ENCODE results near the gene KCNAB1. TPM values are rescaled to one million over a fixed set of nuclear protein-coding genes. Genes with fewer than 3 reads are reported as not detected.

KCNAB1 gene
- total RNA-seq, 1 experiment from 2014 or later, result not detected

DNA sequence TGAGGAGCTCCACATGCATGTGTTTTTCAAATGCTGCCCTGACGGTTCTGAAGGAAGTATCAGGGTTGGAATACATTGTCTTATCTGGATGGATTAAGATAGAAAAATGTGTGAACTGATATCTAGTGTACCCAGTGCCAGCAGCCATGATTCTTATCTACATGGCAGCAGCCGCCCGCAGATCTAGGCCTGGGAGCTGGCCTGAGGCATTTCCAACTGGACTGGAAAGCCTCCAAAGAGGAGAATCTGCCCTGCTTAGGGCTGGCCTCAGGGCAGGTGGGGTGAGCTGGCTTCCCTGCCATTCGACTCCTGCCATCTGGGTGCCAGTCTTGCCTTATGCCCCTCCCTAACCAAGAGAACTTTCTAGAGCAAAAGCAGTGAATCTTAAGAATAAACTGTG, 308.7 kb downstream of the KCNAB1 start:
- BruUV-seq (replicated peaks), result no TSS peak
- no peaks in the 10 kb centered on the region for H3K9me2 ChIP-seq (replicated peaks; ENCODE audit: low read length)
- no peaks in the 10 kb centered on the region for H3K9me3 ChIP-seq (ENCODE audit: low read length)
- H4K20me1 ChIP-seq (ENCODE audit: low read length), result no peaks in the 10 kb centered on the region
- DNase-seq, result no peak
- H3K4me1 ChIP-seq (ENCODE audit: insufficient read depth, low read length), result no peaks in the 10 kb centered on the region
- ChIA-PET CTCF (no interaction called here), POLR2A (ENCODE audit: unreplicated experiment) (no interaction called here)
- no peak overlapping the region for H3K27ac ChIP-seq (ENCODE audit: low read length)
- no peaks in the 10 kb centered on the region for H3F3A ChIP-seq (ENCODE audit: low read length, unreplicated experiment)
- no peak overlapping the region for H3K9ac ChIP-seq (ENCODE audit: low read length)
- no peak overlapping the region for H3K4me3 ChIP-seq (ENCODE audit: low read length)
- no peak for ATAC-seq
- TF ChIP-seq, protein P1, sequence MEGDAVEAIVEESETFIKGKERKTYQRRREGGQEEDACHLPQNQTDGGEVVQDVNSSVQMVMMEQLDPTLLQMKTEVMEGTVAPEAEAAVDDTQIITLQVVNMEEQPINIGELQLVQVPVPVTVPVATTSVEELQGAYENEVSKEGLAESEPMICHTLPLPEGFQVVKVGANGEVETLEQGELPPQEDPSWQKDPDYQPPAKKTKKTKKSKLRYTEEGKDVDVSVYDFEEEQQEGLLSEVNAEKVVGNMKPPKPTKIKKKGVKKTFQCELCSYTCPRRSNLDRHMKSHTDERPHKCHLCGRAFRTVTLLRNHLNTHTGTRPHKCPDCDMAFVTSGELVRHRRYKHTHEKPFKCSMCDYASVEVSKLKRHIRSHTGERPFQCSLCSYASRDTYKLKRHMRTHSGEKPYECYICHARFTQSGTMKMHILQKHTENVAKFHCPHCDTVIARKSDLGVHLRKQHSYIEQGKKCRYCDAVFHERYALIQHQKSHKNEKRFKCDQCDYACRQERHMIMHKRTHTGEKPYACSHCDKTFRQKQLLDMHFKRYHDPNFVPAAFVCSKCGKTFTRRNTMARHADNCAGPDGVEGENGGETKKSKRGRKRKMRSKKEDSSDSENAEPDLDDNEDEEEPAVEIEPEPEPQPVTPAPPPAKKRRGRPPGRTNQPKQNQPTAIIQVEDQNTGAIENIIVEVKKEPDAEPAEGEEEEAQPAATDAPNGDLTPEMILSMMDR (conservative IDR thresholded peaks at IDR 0.05; ENCODE audit: low read depth, low read length), result no peak
- TF ChIP-seq EZH2 (IDR thresholded peaks at IDR 0.05; ENCODE audit: low read length, unreplicated experiment) (no peak), EZH2phosphoT487 (IDR thresholded peaks at IDR 0.05; ENCODE audit: borderline replicate concordance, low read length) (no peak)
- H3K4me2 ChIP-seq (ENCODE audit: low read length), result no peak overlapping the region
- no peaks in the 10 kb centered on the region for H3K36me3 ChIP-seq (ENCODE audit: low read depth, low read length)
- H3K27me3 ChIP-seq (ENCODE audit: low read length), result peaks cover 19% of the 10 kb centered on the region; the same call in 1 of the 2 replicates
- intact Hi-C loops (cut with micrococcal nuclease), result no loop called here
- H2AFZ ChIP-seq (ENCODE audit: low read length), result no peak overlapping the region
- no peaks in the 10 kb centered on the region for H3K79me2 ChIP-seq (ENCODE audit: low read length)

DNA sequence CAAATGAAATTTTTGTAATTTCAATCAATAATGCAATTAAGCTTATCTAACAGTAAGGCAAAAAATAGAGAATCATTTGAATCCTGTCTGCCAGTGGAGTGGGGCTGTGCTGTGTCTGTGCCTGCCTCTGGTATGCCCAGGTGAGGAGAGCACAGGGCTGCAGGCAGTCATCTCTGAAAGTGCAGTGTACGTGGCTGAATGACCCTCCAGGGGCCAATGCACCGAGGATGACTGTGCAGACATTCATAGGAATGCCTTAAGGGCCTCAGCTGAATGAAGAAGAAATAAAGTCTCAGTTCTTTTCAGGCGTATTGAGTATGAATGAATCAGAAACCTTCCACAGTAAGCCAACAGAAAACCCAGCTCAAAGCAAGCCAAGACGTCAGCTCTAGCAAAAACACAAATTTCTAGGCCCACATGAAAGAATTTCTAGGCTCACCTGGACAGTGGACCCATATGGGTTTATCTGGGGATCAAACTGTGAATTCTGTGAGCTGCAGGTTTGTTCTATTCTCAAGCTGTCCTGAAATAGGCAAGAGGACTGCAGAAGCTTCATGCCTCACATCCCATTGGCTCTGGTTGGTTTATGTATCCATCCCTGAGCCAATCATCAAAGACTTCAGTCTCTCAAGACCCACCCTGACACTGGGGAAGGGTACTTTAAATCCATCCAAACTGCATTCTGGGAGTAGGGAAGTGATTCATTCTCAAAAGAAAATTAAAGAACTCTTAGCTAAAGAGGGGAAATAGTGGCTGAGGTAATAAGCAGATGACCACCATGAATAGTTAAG, 311.2 kb downstream of the KCNAB1 start:
- Histone ChIP-seq H3K4me3 (ENCODE audit: low read length) (no peak overlapping the region), H3K9me2 (replicated peaks; ENCODE audit: low read length) (no peaks in the 10 kb centered on the region), H3K79me2 (ENCODE audit: low read length) (no peaks in the 10 kb centered on the region), H3K4me2 (ENCODE audit: low read length) (no peak overlapping the region), H2AFZ (ENCODE audit: low read length) (no peak overlapping the region), H3K27me3 (ENCODE audit: low read length) (peaks cover 20% of the 10 kb centered on the region; the same call in 1 of the 2 replicates), H4K20me1 (ENCODE audit: low read length) (no peaks in the 10 kb centered on the region), H3K27ac (ENCODE audit: low read length) (no peak overlapping the region), H3K9me3 (ENCODE audit: low read length) (no peaks in the 10 kb centered on the region), H3K36me3 (ENCODE audit: low read depth, low read length) (no peaks in the 10 kb centered on the region), H3K4me1 (ENCODE audit: insufficient read depth, low read length) (no peaks in the 10 kb centered on the region), H3K9ac (ENCODE audit: low read length) (no peak overlapping the region), H3F3A (ENCODE audit: low read length, unreplicated experiment) (no peaks in the 10 kb centered on the region)
- intact Hi-C loops (cut with micrococcal nuclease), result no loop called here
- ChIA-PET POLR2A (ENCODE audit: unreplicated experiment) (no interaction called here), CTCF (no interaction called here)
- TF ChIP-seq, protein P1 (conservative IDR thresholded peaks at IDR 0.05; ENCODE audit: low read depth, low read length), result no peak
- TF ChIP-seq EZH2 (IDR thresholded peaks at IDR 0.05; ENCODE audit: low read length, unreplicated experiment), result no peak
- TF ChIP-seq EZH2phosphoT487 (IDR thresholded peaks at IDR 0.05; ENCODE audit: borderline replicate concordance, low read length), result no peak
- DNase-seq (no peak), ATAC-seq (no peak)
- BruUV-seq (replicated peaks), result no TSS peak

DNA sequence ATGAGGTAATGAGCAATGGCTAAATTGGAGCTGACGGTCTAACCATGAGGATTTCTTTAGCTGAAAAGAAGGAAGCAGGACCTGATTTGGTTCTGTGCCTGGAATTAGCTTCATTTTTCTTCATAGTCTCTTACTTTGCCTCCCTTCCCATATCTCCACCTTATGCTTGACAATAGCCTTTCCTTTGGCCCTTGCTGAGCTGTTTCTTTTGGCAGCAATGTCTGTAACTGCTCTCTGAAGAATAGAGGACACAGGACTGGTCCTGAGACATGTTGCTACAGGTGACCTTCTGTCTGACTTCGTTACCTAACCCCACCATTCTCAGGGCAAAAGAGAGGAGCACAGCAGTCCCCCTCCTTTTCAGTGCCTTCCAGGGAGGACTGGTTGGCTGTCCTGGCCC, 312.2 kb downstream of the KCNAB1 start:
- CTCF ChIA-PET, result no interaction called here

More for the DNA sequence above, 312.2 kb downstream of the KCNAB1 start:
- Histone ChIP-seq H3F3A (ENCODE audit: low read length, unreplicated experiment) (no peaks in the 10 kb centered on the region), H3K9me2 (replicated peaks; ENCODE audit: low read length) (no peaks in the 10 kb centered on the region), H3K9me3 (ENCODE audit: low read length) (no peaks in the 10 kb centered on the region), H3K27ac (ENCODE audit: low read length) (no peak overlapping the region), H3K79me2 (ENCODE audit: low read length) (no peaks in the 10 kb centered on the region), H3K4me2 (ENCODE audit: low read length) (no peak overlapping the region), H3K9ac (ENCODE audit: low read length) (no peak overlapping the region), H3K4me1 (ENCODE audit: insufficient read depth, low read length) (no peaks in the 10 kb centered on the region), H3K36me3 (ENCODE audit: low read depth, low read length) (no peaks in the 10 kb centered on the region), H2AFZ (ENCODE audit: low read length) (no peak overlapping the region), H3K4me3 (ENCODE audit: low read length) (no peak overlapping the region), H3K27me3 (ENCODE audit: low read length) (peaks cover 24% of the 10 kb centered on the region; the same call in 1 of the 2 replicates), H4K20me1 (ENCODE audit: low read length) (no peaks in the 10 kb centered on the region)
- POLR2A ChIA-PET (ENCODE audit: unreplicated experiment), result no interaction called here
- TF ChIP-seq EZH2 (IDR thresholded peaks at IDR 0.05; ENCODE audit: low read length, unreplicated experiment) (no peak), EZH2phosphoT487 (IDR thresholded peaks at IDR 0.05; ENCODE audit: borderline replicate concordance, low read length) (no peak)
- DNase-seq (no peak), ATAC-seq (no peak)
- intact Hi-C loops (cut with micrococcal nuclease), result no loop called here
- no TSS peak for BruUV-seq (replicated peaks)

Measured in PC-3 (cell line).